GM21529 (cell line): ENCODE data around the gene SORL1.
"Not testable (repeated sequence)": the region's sequence is repeated elsewhere in the genome, so short reads cannot be mapped to it uniquely, and the experiment has no call there.

Experiments used
- ATAC-seq: cut with Tn5 transposase; IDR thresholded peaks from one replicate; pipeline ENCODE4 v1.9.1; 2021; ENCODE audit not compliant: unreplicated experiment

The SORL1 gene

DNA sequence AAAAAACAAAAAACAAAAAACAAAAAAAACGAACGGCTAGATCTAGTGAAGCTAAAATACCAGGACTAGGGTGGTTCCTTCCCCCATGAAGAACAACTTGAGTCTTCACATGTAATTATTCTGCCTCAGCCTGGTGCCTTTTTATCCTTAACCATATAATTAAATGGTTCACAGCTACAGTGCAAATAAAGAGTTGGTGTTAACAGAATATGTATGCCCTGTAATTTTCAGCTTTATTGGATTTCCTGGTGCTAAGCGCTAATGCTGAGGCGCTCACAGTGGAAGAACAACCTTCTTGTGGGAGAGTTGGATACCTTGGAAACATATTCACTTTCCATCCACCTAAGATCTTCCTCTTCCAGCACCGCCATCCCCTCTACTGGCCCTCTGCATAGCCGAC, 159.1 kb downstream of the SORL1 start:
- ATAC-seq: no peak

DNA sequence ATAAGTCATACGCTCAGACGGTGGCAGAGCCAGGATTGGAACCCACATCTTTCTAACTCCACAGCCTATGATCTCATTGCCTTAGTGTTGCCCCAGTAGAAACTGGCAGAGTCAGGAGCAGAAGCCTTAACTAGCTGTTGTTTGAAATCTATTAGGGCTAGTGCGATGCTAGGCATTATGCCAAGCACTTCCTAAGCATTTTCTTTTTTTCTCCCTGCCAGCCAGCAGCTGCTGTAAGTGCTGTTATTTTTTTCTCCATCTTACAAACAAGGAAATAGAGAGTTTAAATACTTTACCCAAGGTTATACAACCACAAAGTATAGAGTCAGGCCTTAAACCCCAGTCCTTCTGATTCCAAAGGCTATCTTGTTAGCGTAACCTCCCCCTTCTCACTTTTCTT, 161.6 kb downstream of the SORL1 start:
- no peak for ATAC-seq

DNA sequence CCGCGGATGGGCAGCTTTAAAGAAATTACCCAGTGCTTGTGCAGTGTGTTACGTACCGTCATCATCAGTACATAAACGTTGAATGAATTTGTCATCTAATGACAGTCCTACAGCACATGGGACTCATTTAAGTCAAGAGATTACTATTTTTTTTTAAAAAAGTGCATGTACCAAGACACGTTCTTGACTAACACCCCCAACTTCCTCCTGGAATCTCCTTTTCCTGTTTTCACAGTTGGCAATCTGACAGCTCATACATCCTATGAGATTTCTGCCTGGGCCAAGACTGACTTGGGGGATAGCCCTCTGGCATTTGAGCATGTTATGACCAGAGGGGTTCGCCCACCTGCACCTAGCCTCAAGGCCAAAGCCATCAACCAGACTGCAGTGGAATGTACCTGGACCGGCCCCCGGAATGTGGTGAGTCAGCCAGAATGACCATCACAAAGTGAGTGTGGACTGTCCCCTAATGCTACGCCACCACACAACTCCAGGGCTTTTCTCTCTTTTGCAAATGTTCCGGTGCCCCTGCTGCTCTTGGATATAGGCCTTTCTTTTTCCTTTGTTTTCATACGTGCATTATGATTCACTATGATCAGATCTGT, 162.6 kb downstream of the SORL1 start:
- no peak for ATAC-seq

DNA sequence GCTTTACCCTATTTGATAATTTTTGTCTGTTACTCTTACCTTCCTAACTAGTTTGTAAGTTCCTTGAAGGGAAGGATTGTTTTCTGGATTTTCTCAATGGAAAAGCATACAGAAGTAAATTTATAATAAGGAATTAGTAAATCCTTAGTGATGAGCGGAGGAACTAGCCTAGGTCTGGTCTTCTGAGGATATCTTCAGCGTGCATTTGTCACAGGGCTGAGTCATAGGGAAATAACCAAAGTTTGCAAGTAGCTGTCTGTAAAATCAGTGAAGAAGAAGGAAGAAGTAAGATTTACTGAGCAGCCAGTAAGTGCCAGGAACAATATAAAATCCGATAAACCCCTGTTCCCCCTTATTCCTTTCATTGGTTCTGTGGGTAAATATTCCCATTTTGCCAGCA, 163.4 kb downstream of the SORL1 start:
- no peak for ATAC-seq

- no peak for ATAC-seq
Observed at GRCh38 chr11:121618516-121618915, 166.4 kb downstream of the SORL1 start.

- no peak for ATAC-seq
Observed at GRCh38 chr11:121625777-121626506, 173.8 kb downstream of the SORL1 start.

DNA sequence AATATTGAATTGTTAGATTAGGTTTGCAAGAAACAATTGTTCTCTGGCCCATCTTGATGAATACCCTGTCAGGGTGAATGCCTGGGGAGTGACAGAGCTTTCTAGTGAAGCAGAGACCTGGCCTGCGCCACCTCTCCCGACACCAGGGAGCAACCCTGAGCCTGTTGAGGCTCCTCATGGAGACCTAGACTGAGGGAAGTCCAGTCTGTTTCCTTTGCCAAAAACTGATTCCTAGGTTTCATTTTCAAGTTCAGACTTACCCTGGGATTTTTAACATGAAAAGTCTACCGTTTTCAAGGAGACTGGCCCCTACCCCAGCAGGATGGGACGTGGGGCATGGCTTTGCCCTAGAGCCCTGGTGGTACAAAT, 174.4 kb downstream of the SORL1 start:
- no peak for ATAC-seq

- no peak for ATAC-seq
Observed at GRCh38 chr11:121626980-121627379, 174.9 kb downstream of the SORL1 start.

DNA sequence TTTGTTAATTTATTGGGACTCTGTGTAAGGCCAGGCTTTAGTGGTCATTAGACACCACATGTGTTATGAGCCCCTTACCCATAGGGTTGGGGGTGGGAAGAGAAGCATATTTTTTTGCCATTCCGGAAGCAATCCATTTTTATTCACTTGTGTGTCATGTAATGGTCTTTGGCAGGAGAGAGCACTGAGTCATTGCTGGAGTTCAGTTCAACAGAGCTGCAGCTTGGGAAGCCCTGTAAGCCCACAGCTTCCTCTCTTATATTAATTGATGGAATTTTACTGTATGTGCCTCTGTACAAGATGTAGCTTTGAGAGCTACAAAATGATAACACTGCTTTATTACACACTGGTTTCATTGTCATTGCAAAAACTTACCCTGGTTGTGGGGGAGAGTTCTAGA, 177.9 kb downstream of the SORL1 start:
- no peak for ATAC-seq

DNA sequence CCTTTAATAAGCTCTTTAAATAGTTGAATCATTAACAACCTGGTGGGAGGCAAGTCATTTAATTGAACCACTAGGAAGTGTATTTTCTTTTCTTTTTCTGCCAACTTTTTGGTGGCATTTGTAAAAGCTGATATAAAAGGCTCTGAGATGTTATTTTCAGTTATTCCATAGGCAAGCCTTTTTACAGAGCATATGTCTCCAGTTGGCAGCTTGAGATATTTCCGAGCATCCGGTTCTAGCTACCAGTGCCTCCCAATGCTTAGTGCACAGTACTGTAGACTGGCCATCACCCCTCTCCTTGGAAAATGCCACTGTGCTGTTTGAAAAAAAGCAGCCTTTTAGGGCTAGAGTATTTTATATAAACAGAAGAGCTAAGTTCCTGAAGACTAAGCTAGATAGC, 179.3 kb downstream of the SORL1 start:
- ATAC-seq: no peak

DNA sequence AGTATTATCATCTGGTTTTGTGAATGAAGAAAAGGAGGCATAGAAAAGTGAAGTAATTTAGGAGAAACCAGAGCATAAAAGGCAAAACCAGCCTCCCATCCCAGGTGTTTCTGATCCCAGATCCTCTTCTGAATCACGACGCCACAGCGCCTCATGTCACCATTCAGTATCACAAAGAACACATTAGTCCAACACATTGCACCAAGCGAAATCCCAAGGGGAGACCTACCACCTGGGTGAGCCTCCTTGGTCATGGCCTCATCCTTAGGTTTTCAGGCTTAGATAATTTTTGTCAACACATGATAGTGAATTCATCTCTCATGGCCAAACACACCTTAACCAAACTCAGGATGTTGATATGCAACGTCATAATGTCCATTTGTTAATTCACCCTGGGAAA, 182.2 kb downstream of the SORL1 start:
- ATAC-seq: no peak

GRCh38 chr11:121634889-121635288, 182.8 kb downstream of the SORL1 start:
- ATAC-seq: no peak

- no peak for ATAC-seq
Observed at GRCh38 chr11:121636081-121636799, 184.1 kb downstream of the SORL1 start.

GRCh38 chr11:121636800-121637176, 184.7 kb downstream of the SORL1 start:
- ATAC-seq: no peak

DNA sequence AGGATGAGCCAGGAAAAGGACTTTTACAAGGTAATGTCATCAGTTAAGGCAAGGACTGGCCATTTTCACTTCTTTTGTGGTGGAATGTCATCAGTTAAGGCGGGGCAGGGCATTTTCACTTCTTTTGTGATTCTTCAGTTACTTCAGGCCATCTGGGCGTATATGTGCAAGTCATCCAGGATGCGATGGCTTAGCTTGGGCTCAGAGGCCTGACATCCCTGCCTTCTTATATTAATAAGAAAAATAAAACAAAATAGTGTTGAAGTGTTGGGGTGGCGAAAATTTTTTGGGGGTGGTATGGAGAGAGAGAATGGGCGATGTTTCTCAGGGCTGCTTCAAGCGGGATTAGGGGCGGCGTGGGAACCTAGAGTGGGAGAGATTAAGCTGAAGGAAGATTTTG, 185.5 kb downstream of the SORL1 start:
- not testable (repeated sequence) for ATAC-seq

DNA sequence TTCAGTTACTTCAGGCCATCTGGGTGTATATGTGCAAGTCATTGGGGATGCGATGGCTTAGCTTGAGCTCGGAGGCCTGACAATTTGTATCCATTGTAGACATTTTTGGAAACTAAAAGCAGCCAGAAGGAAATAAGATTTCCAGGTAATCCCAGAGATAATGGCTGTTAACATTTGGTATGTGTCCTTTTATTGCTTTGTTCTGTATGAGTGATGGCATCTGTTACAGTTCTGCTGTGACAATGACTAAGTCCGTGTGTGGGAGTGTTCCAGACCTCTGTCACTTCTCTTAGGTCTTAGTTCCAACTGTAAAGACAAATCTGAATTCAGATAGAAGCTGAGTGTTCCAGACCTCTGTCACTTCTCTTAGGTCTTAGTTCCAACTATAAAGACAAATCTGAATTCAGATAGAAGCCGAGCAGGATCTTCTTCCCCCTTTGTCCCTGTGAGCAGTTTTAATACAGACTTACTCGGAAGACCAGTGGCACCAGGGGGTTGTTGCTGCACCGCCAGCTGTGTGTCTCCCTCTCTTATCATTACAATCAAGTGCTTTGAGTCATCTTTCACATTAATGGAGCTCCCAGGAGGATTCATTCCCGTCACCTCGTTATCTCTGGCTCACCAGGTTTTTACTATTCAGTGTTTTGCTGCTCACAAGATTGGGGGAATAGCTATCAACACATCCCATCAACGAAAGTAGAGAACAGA, 191.5 kb downstream of the SORL1 start:
- ATAC-seq: no peak

DNA sequence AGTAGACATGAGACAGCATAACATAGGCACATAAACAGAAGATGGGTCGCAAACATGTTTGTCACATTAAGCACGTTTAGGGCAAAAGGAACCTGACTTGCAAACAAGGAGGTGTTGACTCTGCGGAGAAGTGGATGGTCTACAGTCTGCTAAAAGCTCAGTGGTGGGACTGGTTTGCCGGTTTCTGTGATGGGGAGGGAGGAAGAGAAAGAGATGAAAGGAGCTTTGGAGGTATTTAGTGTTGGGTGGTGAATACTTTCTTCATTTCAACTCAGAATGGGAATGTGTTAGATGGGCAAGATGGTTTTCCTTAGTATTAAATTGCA, 192.0 kb downstream of the SORL1 start:
- no peak for ATAC-seq

GRCh38 chr11:121645001-121645400, 192.9 kb downstream of the SORL1 start:
- ATAC-seq: no peak

- no peak for ATAC-seq
Observed at GRCh38 chr11:121645596-121645995, 193.5 kb downstream of the SORL1 start.

GRCh38 chr11:121648306-121648705, 196.2 kb downstream of the SORL1 start:
- no peak for ATAC-seq

GRCh38 chr11:121649798-121650197, 197.7 kb downstream of the SORL1 start:
- ATAC-seq: no peak
